Small intestine (tissue), 7 donors: Measurements from ENCODE around the gene PCED1B. TPM values are rescaled to one million over a fixed set of nuclear protein-coding genes. Genes with fewer than 3 reads are reported as not detected.

Experiments used
- DNase-seq, 2 donors: peaks; one replicate each; pipeline versions ENCODE4 v3.0.0 to v3.0.0-alpha.2; 2013
- FAIRE-seq: peaks from 2 replicates; lab custom pipeline; 2012; peaks lifted over from hg19 to GRCh38; lab: Jason Lieb, UNC
- H3K27ac ChIP-seq, 3 donors: one replicate each; pipeline ENCODE4 v1.5.1; 2013; ENCODE audit warnings: low read length in 2 of 3, mild to moderate bottlenecking in 2 of 3, control low read depth in 1 of 3, inconsistent platforms in 1 of 3, low read depth in 1 of 3, moderate library complexity in 1 of 3
- H3K27me3 ChIP-seq, 3 donors: one replicate each; pipeline ENCODE4 v1.6.1; 2013; ENCODE audit warnings: low read length in 3 of 3, inconsistent platforms in 1 of 3; ENCODE audit not compliant: control insufficient read depth in 3 of 3, insufficient read depth in 3 of 3
- H3K36me3 ChIP-seq, 3 donors: one replicate each; pipeline ENCODE4 v1.6.1; 2013; ENCODE audit warnings: low read length in 3 of 3, inconsistent platforms in 1 of 3, low read depth in 1 of 3, mild to moderate bottlenecking in 1 of 3, moderate library complexity in 1 of 3; ENCODE audit not compliant: control insufficient read depth in 3 of 3, insufficient read depth in 2 of 3
- H3K4me1 ChIP-seq, 3 donors: one replicate each; pipeline ENCODE4 v1.6.1; 2013; ENCODE audit warnings: low read length in 2 of 3, inconsistent platforms in 1 of 3, low read depth in 1 of 3, mild to moderate bottlenecking in 1 of 3, moderate library complexity in 1 of 3; ENCODE audit not compliant: control insufficient read depth in 3 of 3, insufficient read depth in 2 of 3
- H3K4me3 ChIP-seq, 3 donors: one replicate each; pipeline ENCODE4 v1.5.1; 2013; ENCODE audit warnings: low read length in 3 of 3, control low read depth in 1 of 3, inconsistent platforms in 1 of 3, low read depth in 1 of 3, mild to moderate bottlenecking in 1 of 3, moderate library complexity in 1 of 3
- H3K9me3 ChIP-seq, 2 donors: one replicate each; pipeline ENCODE4 v1.6.1; 2013; ENCODE audit warnings: low read depth in 1 of 2, low read length in 1 of 2; ENCODE audit not compliant: control insufficient read depth in 2 of 2, insufficient read depth in 1 of 2
- WGBS, 3 donors: extraction: QIAGEN DNeasy Blood & Tissue Kit; methylation state at CpG; one replicate each; pipeline ENCODE4 v1.1.7; 2013; 5-methylcytosine and 5-hydroxymethylcytosine counted together
- polyA plus RNA-seq, 4 donors: library from polyadenylated mRNA; stranded (reverse) in 3 of 4; unstranded in 1 of 4; fragments of 200-250 nt in 3 of 4; fragments of 120-200 nt in 1 of 4; gene quantifications; one replicate each; pipeline versions ENCODE4 v1.2.1 to v1.2.3, GENCODE V29; 2013
- donor health status: healthy with polysubstance abuse.
- donor health status: control.
- donor health status: control.
- donor health status: Bipolar disorder and iron deficiency.
- donor health status: healthy.

The PCED1B gene
- polyA plus RNA-seq, 4 donors, result 1.4 to 4.5 (median 1.6) TPM; not detected in 1

DNA sequence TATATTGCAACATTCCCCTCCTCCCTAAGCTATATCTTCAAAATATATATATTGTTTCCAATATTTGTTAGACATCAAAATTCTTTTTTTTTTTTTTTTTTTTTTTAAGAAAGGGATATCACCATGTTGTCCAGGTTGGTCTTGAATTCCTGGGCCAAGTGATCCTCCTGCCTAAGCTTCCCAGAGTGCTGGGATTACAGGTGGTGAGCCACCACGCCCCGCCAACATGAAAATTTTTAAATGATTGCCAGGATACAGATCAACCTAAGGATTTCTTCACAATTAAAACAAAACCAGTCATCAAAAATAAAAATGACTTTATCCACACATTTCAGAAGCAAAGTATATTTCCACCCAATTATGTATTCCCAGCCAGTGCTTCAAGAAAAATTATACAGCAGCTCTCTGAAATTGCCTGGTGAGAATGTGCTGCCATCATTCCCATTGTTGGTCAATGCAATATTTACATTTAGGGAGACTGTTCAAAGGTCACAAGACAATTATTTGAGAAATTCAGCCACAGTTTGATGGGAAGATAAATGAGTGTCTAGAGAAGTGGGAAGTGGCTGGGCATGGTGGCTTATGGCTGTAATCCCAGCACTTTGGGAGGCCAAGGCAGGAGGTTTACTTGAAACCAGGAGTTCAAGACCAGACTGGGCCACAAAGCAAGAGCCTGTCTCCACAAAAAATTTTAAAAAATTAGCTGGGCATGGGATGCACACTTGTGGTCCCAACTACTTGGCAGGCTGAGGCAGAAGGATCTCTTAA, 142.0 kb downstream of the PCED1B start:
- no peak overlapping the region for H3K4me3 ChIP-seq
- DNase-seq (peak; percentile 50 to 61), FAIRE-seq (no peak)
- no peaks in the 10 kb centered on the region for H3K36me3 ChIP-seq
- no peaks in the 10 kb centered on the region for H3K9me3 ChIP-seq
- peak overlapping the region in 1 of 3 donors; percentile 8 for H3K27ac ChIP-seq
- WGBS, 3 donors, result 91 to 99% (median 99%) methylated on average over 2 of the region's 2 CpGs
- H3K4me1 ChIP-seq, result peaks cover 0 to 26% (median 13%) of the 10 kb centered on the region in 3 donors
- no peaks in the 10 kb centered on the region for H3K27me3 ChIP-seq

DNA sequence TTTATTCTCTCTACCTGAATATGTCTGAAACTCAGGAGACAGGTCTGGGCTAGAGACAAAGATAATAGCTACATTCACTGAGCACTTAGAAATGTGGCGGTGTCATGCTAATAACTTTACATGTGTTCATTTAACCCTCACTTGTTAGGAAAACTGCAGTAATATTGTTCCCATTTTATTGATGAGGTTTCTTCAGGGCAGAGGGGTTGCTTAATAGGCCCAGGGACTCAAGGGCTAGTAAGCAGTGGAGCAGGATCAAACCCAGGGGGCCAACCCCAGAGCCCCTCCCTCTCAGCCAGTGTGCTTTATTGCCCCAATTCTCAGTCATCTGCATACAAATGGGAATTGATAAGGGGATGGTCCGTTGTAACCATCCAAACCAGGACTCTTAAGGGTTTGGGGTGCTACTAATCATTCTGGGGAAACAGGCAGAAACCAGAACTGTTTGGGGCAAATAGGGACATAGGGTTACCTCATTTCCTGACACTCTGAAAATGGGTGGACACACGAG, 143.2 kb downstream of the PCED1B start:
- Histone ChIP-seq H3K9me3 (no peaks in the 10 kb centered on the region), H3K27ac (peak overlapping the region in 2 of 3 donors; percentile 57 to 79), H3K36me3 (no peaks in the 10 kb centered on the region), H3K4me1 (peaks cover 0 to 26% (median 13%) of the 10 kb centered on the region in 3 donors), H3K27me3 (no peaks in the 10 kb centered on the region), H3K4me3 (no peak overlapping the region)
- 45 to 61% (median 55%) methylated on average over 3 of the region's 3 CpGs for WGBS, 3 donors
- FAIRE-seq (no peak), DNase-seq (peak in 1 of 2 donors; percentile 21)

DNA sequence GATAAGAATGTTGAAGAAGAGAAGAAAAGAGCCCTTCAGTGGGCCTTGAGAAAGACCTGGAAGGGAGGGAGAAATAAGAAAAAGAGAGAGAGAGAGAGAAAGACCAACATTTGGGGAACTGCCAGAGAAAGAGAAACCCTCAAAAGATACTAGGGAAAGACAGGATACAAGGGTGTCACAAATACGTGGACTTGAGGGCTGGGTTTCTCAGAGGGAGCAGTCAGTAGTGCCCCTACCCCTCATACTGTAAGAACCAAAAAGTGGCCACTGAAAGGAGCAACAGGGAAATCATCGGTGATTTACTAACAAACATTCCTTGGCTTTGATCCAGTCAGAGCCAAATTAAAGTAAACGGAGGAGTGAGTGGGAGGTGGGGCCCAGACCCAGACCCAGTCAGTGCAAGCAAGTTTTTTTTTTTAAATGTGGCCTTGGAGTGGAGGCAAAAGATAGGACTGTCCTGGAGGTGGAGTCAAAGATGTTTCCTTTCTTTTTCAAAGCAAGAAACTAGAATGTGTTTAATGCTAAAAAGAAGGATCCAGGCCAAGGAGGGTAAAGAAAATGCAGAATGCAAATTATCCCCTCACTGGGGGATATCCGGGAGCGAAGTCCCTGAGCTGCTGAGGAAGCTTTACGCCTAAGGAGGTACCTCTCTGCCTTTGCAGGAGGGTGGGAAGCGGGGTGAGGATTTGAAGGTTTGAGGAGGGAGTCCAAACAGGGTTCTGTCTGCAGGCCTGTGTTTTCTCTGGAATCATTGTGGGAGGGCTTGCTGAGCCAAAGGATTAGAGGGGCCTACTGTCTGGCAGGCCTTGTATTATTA, 143.8 kb downstream of the PCED1B start:
- H3K9me3 ChIP-seq, result no peaks in the 10 kb centered on the region
- DNase-seq, result no peak
- H3K4me1 ChIP-seq, result peaks cover 0 to 26% (median 13%) of the 10 kb centered on the region in 3 donors

DNA sequence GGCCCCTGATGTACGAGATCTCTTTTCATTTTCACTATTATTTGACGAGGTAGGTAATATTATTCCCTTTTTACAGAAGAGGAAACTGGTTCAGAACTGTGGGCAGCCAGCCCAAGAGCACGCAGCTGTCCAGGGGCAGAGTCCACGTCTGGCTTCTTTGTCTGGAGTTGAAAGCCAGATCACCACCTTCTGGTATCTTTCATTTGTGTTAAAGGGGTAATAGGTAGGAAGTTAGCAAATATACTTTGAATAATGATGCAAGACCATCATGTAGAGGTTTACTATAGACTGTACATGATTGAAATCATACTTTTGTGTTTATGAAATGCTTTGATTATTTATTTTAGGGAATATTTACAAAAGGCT, 144.4 kb downstream of the PCED1B start:
- Histone ChIP-seq H3K27me3 (no peaks in the 10 kb centered on the region), H3K9me3 (no peaks in the 10 kb centered on the region), H3K36me3 (no peaks in the 10 kb centered on the region), H3K4me1 (peaks cover 0 to 26% (median 13%) of the 10 kb centered on the region in 3 donors), H3K27ac (peak overlapping the region in 2 of 3 donors; percentile 57 to 79), H3K4me3 (no peak overlapping the region)
- peak; percentile 74 to 81 for DNase-seq
- no peak for FAIRE-seq
- 5 to 14% (median 14%) methylated on average over 4 of the region's 4 CpGs for WGBS, 3 donors

More for the DNA sequence above, 143.8 kb downstream of the PCED1B start:
- no peak overlapping the region for H3K4me3 ChIP-seq
- H3K27me3 ChIP-seq, result no peaks in the 10 kb centered on the region
- 28 to 41% (median 38%) methylated on average over 7 of the region's 7 CpGs for WGBS, 3 donors
- no peak for FAIRE-seq
- peak overlapping the region in 2 of 3 donors; percentile 57 to 79 for H3K27ac ChIP-seq
- H3K36me3 ChIP-seq, result no peaks in the 10 kb centered on the region

DNA sequence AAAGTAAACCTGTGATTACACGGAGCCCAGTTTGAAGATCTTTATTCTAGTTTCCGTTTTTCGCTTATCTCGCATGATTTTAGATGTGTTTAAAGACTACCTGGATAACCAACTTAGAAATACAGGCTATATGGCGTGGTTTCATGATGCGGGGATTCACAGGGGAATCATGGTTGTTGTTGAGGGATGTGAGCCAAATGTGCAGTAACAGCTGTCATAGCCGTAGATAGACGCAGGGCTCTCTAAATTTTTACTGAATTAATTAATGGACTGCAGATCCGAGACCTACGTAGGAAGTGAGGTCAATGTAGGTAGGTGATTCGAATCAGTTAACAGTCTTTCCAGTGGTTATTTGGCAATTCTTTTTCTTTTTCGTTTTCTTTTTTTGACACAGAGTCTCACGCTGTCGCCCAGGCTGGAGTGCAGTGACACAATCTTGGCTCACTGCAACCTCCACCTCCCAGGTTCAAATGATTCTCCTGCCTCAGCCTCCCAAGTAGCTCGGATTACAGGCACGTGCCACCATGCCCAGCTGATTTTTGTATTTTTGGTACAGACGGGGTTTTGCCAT, 145.2 kb downstream of the PCED1B start:
- no peak overlapping the region for H3K4me3 ChIP-seq

DNA sequence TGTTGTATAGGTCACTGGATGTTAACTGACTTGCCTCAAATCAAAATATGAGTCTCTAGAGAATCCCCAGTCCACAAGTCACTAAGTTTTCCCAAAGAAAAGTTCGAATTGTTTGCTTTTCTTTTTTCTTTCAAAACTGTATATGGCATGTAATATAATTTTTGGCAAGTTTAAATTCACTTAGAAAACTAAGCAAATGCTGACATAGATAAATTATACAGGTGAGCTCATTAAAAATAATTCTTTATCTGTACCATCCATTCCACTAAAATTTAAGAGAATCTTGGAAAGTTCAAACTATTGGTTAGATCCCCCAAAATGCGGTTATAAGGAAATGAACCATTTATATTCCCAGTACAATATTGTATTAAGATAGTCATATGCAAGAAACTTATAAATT, 145.9 kb downstream of the PCED1B start:
- no peaks in the 10 kb centered on the region for H3K9me3 ChIP-seq
- no peaks in the 10 kb centered on the region for H3K27me3 ChIP-seq
- H3K27ac ChIP-seq, result no peak overlapping the region
- no peak overlapping the region for H3K4me3 ChIP-seq
- no peak for FAIRE-seq
- no peak for DNase-seq
- H3K36me3 ChIP-seq, result no peaks in the 10 kb centered on the region
- WGBS, 3 donors, result 89 to 94% (median 93%) methylated on average over 2 of the region's 2 CpGs
- peaks cover 0 to 26% (median 13%) of the 10 kb centered on the region in 3 donors for H3K4me1 ChIP-seq

More for the DNA sequence above, 145.2 kb downstream of the PCED1B start:
- 86 to 89% (median 88%) methylated on average over 17 of the region's 17 CpGs for WGBS, 3 donors
- Histone ChIP-seq H3K27me3 (no peaks in the 10 kb centered on the region), H3K27ac (peak overlapping the region in 1 of 3 donors; percentile 79), H3K9me3 (no peaks in the 10 kb centered on the region), H3K36me3 (no peaks in the 10 kb centered on the region), H3K4me1 (peaks cover 0 to 26% (median 13%) of the 10 kb centered on the region in 3 donors)
- no peak for FAIRE-seq
- DNase-seq, result no peak

DNA sequence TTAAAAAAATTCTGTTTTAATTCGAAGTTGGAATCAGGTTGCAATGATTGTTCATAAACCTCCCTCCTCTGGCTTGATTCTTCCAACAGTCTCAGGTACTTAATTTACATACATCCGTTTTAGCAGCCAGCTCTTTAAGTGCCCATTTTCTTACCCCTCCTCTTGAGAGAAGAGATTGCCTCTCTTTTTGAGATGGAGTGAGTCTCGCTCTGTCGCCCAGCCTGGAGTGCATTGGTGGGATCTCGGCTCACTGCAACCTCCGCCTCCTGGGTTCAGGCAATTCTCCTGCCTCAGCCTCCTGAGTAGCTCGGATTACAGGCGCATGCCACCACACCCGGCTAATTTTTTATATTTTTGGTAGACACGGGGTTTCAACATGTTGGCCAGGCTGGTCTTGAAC, 146.8 kb downstream of the PCED1B start:
- no peak for DNase-seq
- Histone ChIP-seq H3K27me3 (no peaks in the 10 kb centered on the region), H3K4me1 (peaks cover 0 to 28% (median 13%) of the 10 kb centered on the region in 3 donors), H3K36me3 (no peaks in the 10 kb centered on the region), H3K4me3 (no peak overlapping the region), H3K27ac (no peak overlapping the region), H3K9me3 (no peaks in the 10 kb centered on the region)
- WGBS, 3 donors, result 92 to 97% (median 94%) methylated on average over 10 of the region's 10 CpGs
- no peak for FAIRE-seq

DNA sequence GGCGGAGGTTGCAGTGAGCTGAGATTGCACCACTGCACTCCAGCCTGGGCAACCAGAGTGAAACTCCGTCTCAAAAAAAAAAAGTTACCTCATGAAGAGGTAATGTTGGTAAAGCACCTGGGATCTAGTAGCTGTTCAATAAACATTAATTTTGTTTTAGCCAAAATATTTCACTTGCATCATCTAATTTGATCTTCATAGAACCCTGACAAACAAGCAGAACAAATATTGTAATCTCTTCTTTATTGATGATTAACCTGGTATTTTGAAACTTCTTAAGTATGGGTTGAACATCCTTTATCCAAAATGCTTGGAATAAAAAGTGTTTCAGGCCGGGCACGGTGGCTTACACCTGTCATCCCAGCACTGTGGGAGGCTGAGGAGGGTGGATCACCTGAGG, 149.4 kb downstream of the PCED1B start:
- DNase-seq (no peak), FAIRE-seq (no peak)
- H3K27ac ChIP-seq, result no peak overlapping the region
- H3K4me1 ChIP-seq, result peaks cover 0 to 17% (median 0%) of the 10 kb centered on the region in 3 donors
- no peaks in the 10 kb centered on the region for H3K9me3 ChIP-seq
- H3K27me3 ChIP-seq, result no peaks in the 10 kb centered on the region
- WGBS, 3 donors, result 82 to 91% (median 87%) methylated on average over 4 of the region's 4 CpGs
- H3K4me3 ChIP-seq, result no peak overlapping the region
- no peaks in the 10 kb centered on the region for H3K36me3 ChIP-seq
